ENCODE measurements around the gene ABCD4.
"Not testable (repeated sequence)": the region's sequence is repeated elsewhere in the genome, so short reads cannot be mapped to it uniquely, and the experiment has no call there.

ABCD4 gene

DNA sequence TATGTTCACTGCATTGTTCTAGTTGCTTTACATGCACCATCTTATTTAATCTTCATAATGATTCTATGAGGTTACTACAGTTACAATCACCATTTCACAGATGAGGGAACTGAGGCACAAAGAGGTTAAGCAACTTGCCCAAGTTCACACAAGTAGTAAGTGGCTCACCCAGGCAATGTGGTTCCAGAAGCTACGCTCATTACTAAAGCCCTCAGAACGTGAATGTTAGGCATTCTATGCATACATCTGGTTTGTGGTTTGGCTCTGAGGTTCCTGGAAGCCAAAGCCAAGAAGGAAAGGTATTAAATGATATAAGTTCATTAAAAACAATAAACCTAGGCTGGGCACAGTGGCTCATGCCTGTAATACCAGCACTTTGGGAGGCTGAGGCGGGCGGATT, 31.2 kb upstream of the ABCD4 start:
- Histone ChIP-seq H3K4me3 (ENCODE audit: low read depth, low read length) (no peak overlapping the region), H3K4me1 (ENCODE audit: control insufficient read depth, insufficient read depth, low read length) (no peaks in the 10 kb centered on the region), H3K27ac (ENCODE audit: extremely low read depth, low read depth, low read length) (no peak overlapping the region), H3K36me3 (ENCODE audit: control insufficient read depth in 2 of 2, insufficient read depth in 1 of 2, low read length in 2 of 2) (no peaks in the 10 kb centered on the region), H3K9me3 (ENCODE audit: control insufficient read depth, insufficient read depth, low read depth, low read length) (no peaks in the 10 kb centered on the region)
- ChIA-PET POLR2A (no interaction called here), CTCF (no interaction called here)
- TF ChIP-seq ZNF239 (tag by site-specific recombination; IDR thresholded peaks at IDR 0.05) (no peak), ZBTB48 (tag by site-specific recombination; IDR thresholded peaks at IDR 0.05) (no peak), ZNF184 (tag by site-specific recombination; IDR thresholded peaks at IDR 0.05) (no peak), ZBTB20 (tag by site-specific recombination; IDR thresholded peaks at IDR 0.05) (no peak), ZNF776 (tag by site-specific recombination; IDR thresholded peaks at IDR 0.05; ENCODE audit: borderline replicate concordance) (no peak), ZNF621 (tag by site-specific recombination; IDR thresholded peaks at IDR 0.05) (no peak), WT1 (tag by site-specific recombination; IDR thresholded peaks at IDR 0.05) (no peak), GLI2 (tag by site-specific recombination; IDR thresholded peaks at IDR 0.05; ENCODE audit: borderline replicate concordance, low read depth) (no peak), ZNF707 (tag by site-specific recombination; IDR thresholded peaks at IDR 0.05) (no peak), ZNF174 (tag by site-specific recombination; IDR thresholded peaks at IDR 0.05) (no peak), ZNF544 (tag by site-specific recombination; IDR thresholded peaks at IDR 0.05) (no peak)
- TF ChIP-seq, protein P1, sequence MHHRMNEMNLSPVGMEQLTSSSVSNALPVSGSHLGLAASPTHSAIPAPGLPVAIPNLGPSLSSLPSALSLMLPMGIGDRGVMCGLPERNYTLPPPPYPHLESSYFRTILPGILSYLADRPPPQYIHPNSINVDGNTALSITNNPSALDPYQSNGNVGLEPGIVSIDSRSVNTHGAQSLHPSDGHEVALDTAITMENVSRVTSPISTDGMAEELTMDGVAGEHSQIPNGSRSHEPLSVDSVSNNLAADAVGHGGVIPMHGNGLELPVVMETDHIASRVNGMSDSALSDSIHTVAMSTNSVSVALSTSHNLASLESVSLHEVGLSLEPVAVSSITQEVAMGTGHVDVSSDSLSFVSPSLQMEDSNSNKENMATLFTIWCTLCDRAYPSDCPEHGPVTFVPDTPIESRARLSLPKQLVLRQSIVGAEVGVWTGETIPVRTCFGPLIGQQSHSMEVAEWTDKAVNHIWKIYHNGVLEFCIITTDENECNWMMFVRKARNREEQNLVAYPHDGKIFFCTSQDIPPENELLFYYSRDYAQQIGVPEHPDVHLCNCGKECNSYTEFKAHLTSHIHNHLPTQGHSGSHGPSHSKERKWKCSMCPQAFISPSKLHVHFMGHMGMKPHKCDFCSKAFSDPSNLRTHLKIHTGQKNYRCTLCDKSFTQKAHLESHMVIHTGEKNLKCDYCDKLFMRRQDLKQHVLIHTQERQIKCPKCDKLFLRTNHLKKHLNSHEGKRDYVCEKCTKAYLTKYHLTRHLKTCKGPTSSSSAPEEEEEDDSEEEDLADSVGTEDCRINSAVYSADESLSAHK (tag by site-specific recombination; IDR thresholded peaks at IDR 0.05): no peak

DNA sequence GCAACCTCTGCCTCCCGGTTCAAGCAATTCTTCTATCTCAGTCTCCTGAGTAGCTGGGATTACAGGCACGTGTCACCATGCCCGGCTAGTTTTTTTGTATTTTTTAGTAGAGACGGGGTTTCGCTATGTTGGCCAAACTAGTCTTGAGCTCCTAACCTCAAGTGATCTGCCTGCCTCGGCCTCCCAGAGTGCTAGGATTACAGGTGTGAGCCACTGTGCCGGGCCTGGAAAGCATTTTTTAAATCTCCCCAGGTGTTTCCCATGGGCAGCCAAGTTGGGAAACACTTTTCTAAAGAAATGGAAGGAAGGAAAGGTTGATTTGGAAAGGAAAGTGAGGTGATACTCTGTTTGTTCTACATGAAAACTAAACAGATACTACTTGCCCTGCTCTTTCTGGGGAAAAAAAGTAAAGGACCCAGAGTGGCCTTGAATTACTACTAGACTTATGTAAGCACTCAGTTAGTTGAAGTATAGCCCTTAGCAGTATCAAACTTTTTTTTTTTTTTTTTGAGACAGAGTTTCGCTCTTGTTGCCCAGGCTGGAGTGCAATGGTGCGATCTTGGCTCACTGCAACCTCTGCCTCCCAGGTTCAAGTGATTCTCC, 27.3 kb upstream of the ABCD4 start:
- POLR2A ChIA-PET; H3K27ac ChIP-seq (ENCODE audit: extremely low read depth, low read depth, low read length); H3K36me3 ChIP-seq (ENCODE audit: control insufficient read depth in 2 of 2, insufficient read depth in 1 of 2, low read length in 2 of 2); H3K4me1 ChIP-seq (ENCODE audit: control insufficient read depth, insufficient read depth, low read length); H3K4me3 ChIP-seq (ENCODE audit: low read depth, low read length); H3K9me3 ChIP-seq (ENCODE audit: control insufficient read depth, insufficient read depth, low read depth, low read length): not testable (repeated sequence)
- CTCF ChIA-PET: interaction anchor here (0.7 kb wide), 1 partner anchor 21 kb away, joined by 3 read pairs; no protein-coding TSS in a partner anchor

DNA sequence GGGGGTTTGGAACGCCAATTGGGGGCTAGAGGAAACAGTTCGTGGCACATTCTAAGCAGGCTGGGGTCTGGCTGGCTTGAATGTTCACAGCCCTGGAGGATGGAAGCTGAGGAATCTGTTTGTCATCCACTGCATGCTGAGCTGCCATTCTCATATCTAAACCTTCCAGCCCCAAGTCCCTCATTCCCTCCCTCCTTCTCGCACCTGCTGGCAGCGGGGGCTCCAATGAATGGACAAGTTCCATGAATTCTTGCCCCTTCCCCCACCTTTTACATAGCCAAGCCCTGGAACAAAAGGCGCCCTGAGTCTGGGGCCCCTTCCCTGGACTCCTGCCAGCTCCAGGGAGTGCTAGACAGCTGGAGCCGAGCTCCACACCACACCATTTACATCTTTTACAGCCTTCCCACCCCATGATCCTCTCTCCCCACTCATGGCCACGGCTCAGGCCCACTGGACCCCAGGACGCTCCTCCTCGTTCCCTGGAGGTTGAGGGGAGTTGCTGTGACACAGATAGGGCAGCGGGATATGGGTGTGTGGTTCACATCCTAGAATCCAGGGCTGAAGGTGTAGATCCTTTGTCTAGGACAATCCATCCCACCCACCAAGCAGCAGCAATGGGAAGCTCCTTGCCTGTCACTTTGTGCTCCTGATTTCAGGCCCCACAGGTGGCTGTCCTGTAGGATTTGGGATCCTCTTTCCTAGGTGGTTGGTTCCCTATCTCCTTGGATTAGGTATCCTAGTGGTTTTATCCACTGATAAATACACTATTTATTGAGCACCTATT, 23.8 kb upstream of the ABCD4 start:
- peak overlapping the region; percentile 19; the same call in 1 of the 2 replicates for H3K27ac ChIP-seq (ENCODE audit: extremely low read depth, low read depth, low read length)
- no peaks in the 10 kb centered on the region for H3K9me3 ChIP-seq (ENCODE audit: control insufficient read depth, insufficient read depth, low read depth, low read length)
- H3K4me1 ChIP-seq (ENCODE audit: control insufficient read depth, insufficient read depth, low read length): peaks cover 6% of the 10 kb centered on the region; the same call in 1 of the 2 replicates
- no peak overlapping the region for H3K4me3 ChIP-seq (ENCODE audit: low read depth, low read length)
- CTCF ChIA-PET: interaction anchor here (0.6 to 1.8 kb wide), 10 partner anchors 14 to 159 kb away, joined by 3 to 9 read pairs (median 4); partner anchors contain the start of gene ABCD4
- POLR2A ChIA-PET: interaction anchor here (0.6 to 1.1 kb wide), 2 partner anchors 24 to 25 kb away, joined by 3 to 5 read pairs; partner anchors contain the start of gene ABCD4
- TF ChIP-seq ZBTB20 (tag by site-specific recombination; IDR thresholded peaks at IDR 0.05) (peak; percentile 84), ZNF473 (tag by site-specific recombination; IDR thresholded peaks at IDR 0.05) (no peak), TRIM28 (IDR thresholded peaks at IDR 0.05; ENCODE audit: borderline replicate concordance, low read length) (0 out of 2 replicates have a peak, but pooled peaks have one; percentile 32), ZIC2 (tag by site-specific recombination; IDR thresholded peaks at IDR 0.05) (peak; percentile 65; the same call in 1 of the 2 replicates), ZNF292 (tag by site-specific recombination; IDR thresholded peaks at IDR 0.05; ENCODE audit: borderline replicate concordance, low read depth) (no peak), ZNF664 (tag by site-specific recombination; IDR thresholded peaks at IDR 0.05) (peak; percentile 58; the same call in 1 of the 2 replicates)
- TF ChIP-seq, protein P2, sequence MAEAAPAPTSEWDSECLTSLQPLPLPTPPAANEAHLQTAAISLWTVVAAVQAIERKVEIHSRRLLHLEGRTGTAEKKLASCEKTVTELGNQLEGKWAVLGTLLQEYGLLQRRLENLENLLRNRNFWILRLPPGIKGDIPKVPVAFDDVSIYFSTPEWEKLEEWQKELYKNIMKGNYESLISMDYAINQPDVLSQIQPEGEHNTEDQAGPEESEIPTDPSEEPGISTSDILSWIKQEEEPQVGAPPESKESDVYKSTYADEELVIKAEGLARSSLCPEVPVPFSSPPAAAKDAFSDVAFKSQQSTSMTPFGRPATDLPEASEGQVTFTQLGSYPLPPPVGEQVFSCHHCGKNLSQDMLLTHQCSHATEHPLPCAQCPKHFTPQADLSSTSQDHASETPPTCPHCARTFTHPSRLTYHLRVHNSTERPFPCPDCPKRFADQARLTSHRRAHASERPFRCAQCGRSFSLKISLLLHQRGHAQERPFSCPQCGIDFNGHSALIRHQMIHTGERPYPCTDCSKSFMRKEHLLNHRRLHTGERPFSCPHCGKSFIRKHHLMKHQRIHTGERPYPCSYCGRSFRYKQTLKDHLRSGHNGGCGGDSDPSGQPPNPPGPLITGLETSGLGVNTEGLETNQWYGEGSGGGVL (tag by site-specific recombination; IDR thresholded peaks at IDR 0.05): peak; percentile 28; the same call in 1 of the 2 replicates
- TF ChIP-seq, protein P1 (tag by site-specific recombination; IDR thresholded peaks at IDR 0.05): no peak
- TF ChIP-seq, protein P3, sequence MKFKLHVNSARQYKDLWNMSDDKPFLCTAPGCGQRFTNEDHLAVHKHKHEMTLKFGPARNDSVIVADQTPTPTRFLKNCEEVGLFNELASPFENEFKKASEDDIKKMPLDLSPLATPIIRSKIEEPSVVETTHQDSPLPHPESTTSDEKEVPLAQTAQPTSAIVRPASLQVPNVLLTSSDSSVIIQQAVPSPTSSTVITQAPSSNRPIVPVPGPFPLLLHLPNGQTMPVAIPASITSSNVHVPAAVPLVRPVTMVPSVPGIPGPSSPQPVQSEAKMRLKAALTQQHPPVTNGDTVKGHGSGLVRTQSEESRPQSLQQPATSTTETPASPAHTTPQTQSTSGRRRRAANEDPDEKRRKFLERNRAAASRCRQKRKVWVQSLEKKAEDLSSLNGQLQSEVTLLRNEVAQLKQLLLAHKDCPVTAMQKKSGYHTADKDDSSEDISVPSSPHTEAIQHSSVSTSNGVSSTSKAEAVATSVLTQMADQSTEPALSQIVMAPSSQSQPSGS (tag by site-specific recombination; IDR thresholded peaks at IDR 0.05; ENCODE audit: low read depth): no peak
- no peaks in the 10 kb centered on the region for H3K36me3 ChIP-seq (ENCODE audit: control insufficient read depth in 2 of 2, insufficient read depth in 1 of 2, low read length in 2 of 2)

All from HEK293 (cell line).